PC-3 (cell line): ENCODE data around the gene POU2AF3.

Experiments used
- CTCF ChIP-seq: fragments of 300-600 bp; sonication (generic); conservative IDR thresholded peaks from 2 replicates; pipeline ENCODE4 v1.5.1; 2017; ENCODE audit warnings: antibody characterized with exemption, low read depth, mild to moderate bottlenecking, low read length
- EZH2 ChIP-seq: fragments of 300-600 bp; sonication (generic); IDR thresholded peaks from one replicate; pipeline ENCODE4 v1.6.1; 2017; ENCODE audit warnings: antibody characterized with exemption, mild to moderate bottlenecking, low read length; ENCODE audit not compliant: unreplicated experiment

GRCh38 chr11:111305876-111306275, 7.5 kb downstream of the POU2AF3 start:
- TF ChIP-seq CTCF = no peak
- no peak for TF ChIP-seq EZH2
